GM12878 (cell line): ENCODE measurements around the gene AQP2. TPM values are rescaled to one million over a fixed set of nuclear protein-coding genes. Genes with fewer than 3 reads are reported as not detected.
A peak's percentile ranks its signal among the peaks of the same experiment; 100 is the strongest.

Experiments
- ATAC-seq: fragments of 200-7000 bp; cut with Tn5 transposase; 3 replicates; pipeline ENCODE4 v1.9.1; 2020; ENCODE audit warnings: mild to moderate bottlenecking, moderate library complexity
- BruUV-seq: library from RNA; stranded (reverse); fragments of 400-500 nt; replicated peaks from 2 replicates; lab custom pipeline; 2021; lab: Mats Ljungman, UMichigan
- CTCF ChIA-PET: fragments of 300-600 bp; sonication (Branson Sonifier 250); formaldehyde crosslinking; extraction: SDS; loops from one replicate; lab custom pipeline; 2021; ENCODE audit warnings: inconsistent platforms; lab: Yijun Ruan, JAX
- POLR2A ChIA-PET: fragments of 350-600 bp; formaldehyde crosslinking; extraction: SDS; loops from one replicate; lab custom pipeline; 2021; ENCODE audit warnings: inconsistent platforms; lab: Charles Lee
- RAD21 ChIA-PET: fragments of 300-600 bp; sonication (Branson Sonifier 250); formaldehyde crosslinking; loops from one replicate; lab custom pipeline; 2023; ENCODE audit warnings: antibody characterized with exemption; ENCODE audit not compliant: unreplicated experiment; lab: Charles Lee
- SMC1A ChIA-PET: fragments of 300-600 bp; sonication (Branson Sonifier 250); formaldehyde crosslinking; loops from one replicate; lab custom pipeline; 2023; ENCODE audit not compliant: unreplicated experiment, uncharacterized antibody; lab: Charles Lee
- DNase-seq: peaks from one replicate; pipeline ENCODE4 v3.0.0-alpha.2; 2011; ENCODE audit warnings: low read depth, low spot score
- FAIRE-seq: peaks from 3 replicates; lab custom pipeline; 2011; peaks lifted over from hg19 to GRCh38; lab: Jason Lieb, UNC
- H2AFZ ChIP-seq: 2 replicates; pipeline ENCODE4 v1.6.0; 2011; ENCODE audit warnings: low read depth, low read length, control low read depth; ENCODE audit not compliant: control insufficient read depth
- H3K27ac ChIP-seq: 2 replicates; pipeline ENCODE4 v1.5.1; 2011; ENCODE audit warnings: control low read depth; ENCODE audit not compliant: control insufficient read depth, insufficient read depth
- H3K27me3 ChIP-seq, 2 experiments: replicated peaks in 1 of 2; 2 replicates each; pipeline versions ENCODE4 v1.6.0 to v1.6.1; 2011; ENCODE audit warnings: low read length in 1 of 2; ENCODE audit not compliant: control insufficient read depth in 2 of 2, insufficient read depth in 2 of 2
- H3K36me3 ChIP-seq, 2 experiments: 2 replicates each; pipeline ENCODE4 v1.5.1; 2011; ENCODE audit warnings: low read length in 1 of 2; ENCODE audit not compliant: control insufficient read depth in 2 of 2, insufficient read depth in 2 of 2
- H3K4me1 ChIP-seq: 2 replicates; pipeline ENCODE4 v1.6.1; 2011; ENCODE audit warnings: mild to moderate bottlenecking, low read length, moderate library complexity, mixed read lengths; ENCODE audit not compliant: control insufficient read depth, insufficient read depth
- H3K4me2 ChIP-seq: 2 replicates; pipeline ENCODE4 v1.6.0; 2011; ENCODE audit warnings: control low read depth; ENCODE audit not compliant: control insufficient read depth, insufficient read depth
- H3K4me3 ChIP-seq: fragments of 200-600 bp; sonication (generic); 2 replicates; pipeline ENCODE4 v1.5.1; 2016
- H3K79me2 ChIP-seq: 2 replicates; pipeline ENCODE4 v1.6.0; 2011; ENCODE audit warnings: low read length; ENCODE audit not compliant: control insufficient read depth, insufficient read depth
- H3K9ac ChIP-seq: 2 replicates; pipeline ENCODE4 v1.8.0; 2011; ENCODE audit warnings: low read length, control low read depth, mixed read lengths; ENCODE audit not compliant: control insufficient read depth, insufficient read depth
- H3K9me3 ChIP-seq: replicated peaks from 3 replicates; pipeline ENCODE4 v1.5.1; 2011; ENCODE audit warnings: mild to moderate bottlenecking, low read length; ENCODE audit not compliant: control insufficient read depth, insufficient read depth
- H4K20me1 ChIP-seq: 2 replicates; pipeline ENCODE4 v1.6.0; 2011; ENCODE audit not compliant: control insufficient read depth, insufficient read depth
- FOXM1 ChIP-seq: IDR thresholded peaks from 2 replicates; pipeline ENCODE4 v1.6.1; 2012; ENCODE audit warnings: low read depth, mild to moderate bottlenecking, inconsistent platforms, low read length, moderate library complexity
- SUZ12 ChIP-seq: fragments of 200-600 bp; sonication (generic); IDR thresholded peaks from one replicate; pipeline ENCODE4 v1.6.1; 2018; ENCODE audit warnings: antibody characterized with exemption, mild to moderate bottlenecking; ENCODE audit not compliant: unreplicated experiment
- USF1 ChIP-seq: IDR thresholded peaks from 2 replicates; pipeline ENCODE4 v1.6.1; 2011; ENCODE audit warnings: borderline replicate concordance, low read depth, mild to moderate bottlenecking, moderate library complexity, mixed read lengths, low read length; ENCODE audit not compliant: insufficient read depth; ENCODE audit errors: extremely low read length
- WRNIP1 ChIP-seq: IDR thresholded peaks from 2 replicates; pipeline ENCODE4 v1.6.1; 2011; ENCODE audit warnings: low read depth, low read length, improper control_type of control experiment, borderline replicate concordance
- WGBS: methylation state at CpG from one replicate; pipeline ENCODE4 v1.1.6; 2016; ENCODE audit warnings: low lambda C conversion rate; ENCODE audit not compliant: insufficient replicate concordance, insufficient coverage; ENCODE audit errors: missing lambda C conversion rate; 5-methylcytosine and 5-hydroxymethylcytosine counted together
- in situ Hi-C: fragments of 300-500 bp; cut with MboI; formaldehyde crosslinking; loops from 9 replicates; pipeline ENCODE4 v1.14.3; 2018; ENCODE audit warnings: mixed read lengths
- intact Hi-C: fragments of 100-400 bp; cut with micrococcal nuclease; formaldehyde crosslinking; loops from one replicate; pipeline ENCODE4 v1.14.2; 2022; ENCODE audit not compliant: unreplicated experiment
- polyA plus RNA-seq, 11 experiments: library from polyadenylated mRNA; depleted of rRNA in 4 of 11; unstranded in 6 of 11; stranded (reverse) in 5 of 11; fragments of >200 nt; fragmentation: Nextera tagmentation in 4 of 11; fragmentation: Illumina TruSeq in 1 of 11; extraction: Ambion mirVana in 4 of 11; extraction: Trizol in 1 of 11; gene quantifications; 1 replicate in 1 of 11; 2 replicates in 10 of 11; pipeline versions ENCODE4 v1.2.1 to v1.2.3, GENCODE V29; 2011 to 2016; ENCODE audit warnings: inconsistent platforms in 2 of 11, missing spikeins in 2 of 11, low read depth in 1 of 11
- total RNA-seq, 4 experiments: library from RNA; depleted of rRNA in 3 of 4; stranded (reverse); fragments of >200 nt in 3 of 4; fragmentation: Illumina TruSeq in 1 of 4; extraction: Trizol in 1 of 4; gene quantifications; 2 replicates each; pipeline versions ENCODE4 v1.2.1 to v1.2.3, GENCODE V29; 2013 to 2021

Gene AQP2
- total and polyA plus RNA-seq, 10 of the 15 experiments (the other 5 are each of a cell fraction or from before 2014, with no cell fraction given) = not detected

- ChIA-PET CTCF (interaction anchor here (3.0 kb wide), 1 partner anchor 16 kb away, joined by 9 read pairs; no protein-coding TSS in a partner anchor), RAD21 (no interaction called here)
- H2AFZ ChIP-seq = no peak within 1 kb of the TSS
- in situ Hi-C loops = no loop called here
- no peak within 1 kb of the TSS; the same call in 1 of the 2 replicates for H3K4me2 ChIP-seq
- H3K9me3 ChIP-seq = no peaks in the 10 kb centered on the region; the same call in 2 of the 3 replicates
- no peaks in the 10 kb centered on the region for H3K36me3 ChIP-seq
- no peaks in the 10 kb centered on the region for H3K79me2 ChIP-seq
- TF ChIP-seq FOXM1 (no peak), WRNIP1 (no peak), USF1 (peak; percentile 18), SUZ12 (peak; percentile 79)
- TF ChIP-seq, all 136 proteins: peak for 2
- Histone ChIP-seq H4K20me1 (no peaks in the 10 kb centered on the region), H3K9ac (no peak within 1 kb of the TSS), H3K27ac (no peak within 1 kb of the TSS), H3K4me1 (no peaks in the 10 kb centered on the region), H3K4me3 (no peak within 1 kb of the TSS), H3K27me3 (peaks cover 6 to 31% of the 10 kb centered on the region in 2 experiments)
- intact Hi-C loops = no loop called here
- POLR2A ChIA-PET = no interaction called here
- SMC1A ChIA-PET = no interaction called here
- DNase-seq (no peak), FAIRE-seq (no peak), ATAC-seq (no peak)
- WGBS = 29% methylated on average over 47 of the region's 111 CpGs
- BruUV-seq = no TSS peak
These were observed 10.8 kb downstream of the AQP2 start, which contains the start of gene AQP5 for GRCh38 chr12:49961111-49961922. Gene AQP5 (plus strand): TSS chr12:49961872. CDS start chr12:49962018, 146 bp downstream.
